ENCODE results near the gene MAPK8IP3.
A peak's percentile ranks its signal among the peaks of the same experiment; 100 is the strongest.
"Not testable (repeated sequence)": the region's sequence is repeated elsewhere in the genome, so short reads cannot be mapped to it uniquely, and the experiment has no call there.

Gene MAPK8IP3

DNA sequence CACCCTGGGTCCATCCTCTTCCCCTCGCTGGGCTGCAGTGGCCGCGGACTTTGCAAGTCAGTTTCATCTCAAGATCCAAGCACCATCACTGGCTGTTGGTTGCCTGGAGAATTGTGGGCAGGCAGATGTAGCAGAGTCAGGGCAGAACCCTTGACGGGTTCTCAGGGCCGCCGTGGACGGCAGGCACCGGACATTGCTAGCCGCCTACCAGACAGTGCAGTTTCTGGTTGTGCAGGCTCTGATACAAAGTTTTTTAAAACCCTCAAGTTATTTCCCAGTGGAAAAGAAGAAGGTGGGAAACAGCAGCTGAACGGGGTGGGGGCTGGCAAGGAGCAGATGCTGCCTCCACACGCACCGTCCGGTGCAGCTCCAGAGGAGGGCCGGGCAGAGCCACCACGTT is 3.4 kb downstream of the MAPK8IP3 start:
- no peak for DNase-seq (ENCODE audit: low read depth)

- DNase-seq (ENCODE audit: low read depth): no peak
Observed at GRCh38 chr16:1710811-1711507, 5.0 kb downstream of the MAPK8IP3 start.

- no peak for DNase-seq (ENCODE audit: low read depth)
Observed at GRCh38 chr16:1712791-1713261, 6.8 kb downstream of the MAPK8IP3 start.

DNA sequence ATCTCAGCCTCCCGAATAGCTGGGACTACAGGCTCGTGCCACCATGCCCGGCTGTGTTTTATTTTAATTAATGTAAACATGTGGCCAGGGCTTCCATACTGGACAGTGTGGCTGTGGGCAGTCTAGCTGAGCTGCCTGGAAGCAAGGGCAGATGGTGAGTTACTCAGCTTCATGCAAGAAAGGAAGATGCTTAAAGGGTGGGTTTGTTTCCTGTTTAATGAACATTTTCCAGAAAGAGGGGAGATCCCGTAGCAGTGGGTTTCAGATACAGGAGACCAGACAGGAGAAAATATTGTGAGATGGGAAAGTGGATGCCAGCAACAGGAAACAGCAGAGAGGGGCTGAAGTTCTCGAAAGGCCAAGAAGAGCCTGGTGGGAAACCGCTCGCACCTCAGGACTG is 7.3 kb downstream of the MAPK8IP3 start:
- no peak for DNase-seq (ENCODE audit: low read depth)

DNA sequence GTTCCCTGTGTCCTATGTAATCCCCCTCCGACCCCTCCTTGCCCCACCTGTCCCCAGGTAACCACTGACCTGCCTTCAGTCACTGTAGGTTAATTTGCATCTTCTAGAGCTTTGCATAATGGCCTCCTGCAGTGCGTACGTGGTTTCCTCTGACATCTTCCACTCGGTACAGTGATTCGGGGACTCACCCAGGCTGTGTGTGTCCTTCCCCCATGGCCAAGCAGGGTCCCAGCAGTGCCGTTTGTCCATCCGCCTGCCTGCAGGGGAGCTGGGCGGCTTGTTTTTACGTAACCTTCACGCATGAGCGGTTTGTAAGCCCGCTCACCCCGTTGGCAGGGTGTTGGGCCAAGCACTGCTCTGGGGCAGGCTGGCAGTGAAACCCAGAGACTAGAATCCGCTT is 7.9 kb downstream of the MAPK8IP3 start:
- DNase-seq (ENCODE audit: low read depth): no peak

DNA sequence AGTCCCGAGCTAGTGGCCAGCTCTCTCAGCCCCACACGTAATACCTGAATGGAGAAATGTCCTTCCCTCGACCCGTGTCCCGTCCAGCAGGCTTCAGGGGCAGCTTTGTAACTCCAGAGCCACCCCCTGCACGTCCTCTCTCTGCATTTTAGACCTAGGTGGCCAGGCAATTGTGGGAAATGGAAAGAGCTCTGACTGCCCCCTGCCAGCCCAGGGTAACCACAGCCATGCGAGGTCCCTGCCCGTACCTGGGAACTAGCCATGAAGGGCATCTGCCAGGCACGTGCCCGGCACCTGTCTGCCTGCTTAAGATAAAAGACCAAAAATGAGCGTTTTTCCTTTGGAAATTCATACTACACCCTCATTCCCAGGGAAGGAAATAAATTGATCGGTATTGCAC is 9.2 kb downstream of the MAPK8IP3 start:
- DNase-seq (ENCODE audit: low read depth): no peak

GRCh38 chr16:1718236-1718635 is 12.2 kb downstream of the MAPK8IP3 start:
- DNase-seq (ENCODE audit: low read depth): not testable (repeated sequence)

- DNase-seq (ENCODE audit: low read depth): not testable (repeated sequence)
Observed at GRCh38 chr16:1719559-1720229, 13.7 kb downstream of the MAPK8IP3 start.

DNA sequence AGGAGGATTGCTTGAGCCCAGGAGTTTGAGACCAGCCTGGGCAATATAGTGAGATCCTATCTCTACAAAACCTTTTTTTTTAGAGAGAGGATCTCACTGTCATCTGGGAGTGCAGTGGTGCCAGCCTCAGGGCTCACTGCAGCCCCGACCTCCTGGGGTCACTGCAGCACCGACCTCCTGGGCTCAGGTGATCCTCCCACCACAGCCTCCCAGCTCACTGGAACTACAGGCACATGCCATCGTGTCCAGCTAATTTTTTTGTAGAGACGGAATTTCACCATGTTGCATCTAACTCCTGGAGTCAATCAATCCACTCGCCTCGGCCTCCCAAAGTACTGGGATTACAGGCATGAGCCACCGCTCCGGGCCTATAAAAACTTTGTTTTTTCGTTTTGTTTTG is 15.4 kb downstream of the MAPK8IP3 start:
- DNase-seq (ENCODE audit: low read depth): no peak

DNA sequence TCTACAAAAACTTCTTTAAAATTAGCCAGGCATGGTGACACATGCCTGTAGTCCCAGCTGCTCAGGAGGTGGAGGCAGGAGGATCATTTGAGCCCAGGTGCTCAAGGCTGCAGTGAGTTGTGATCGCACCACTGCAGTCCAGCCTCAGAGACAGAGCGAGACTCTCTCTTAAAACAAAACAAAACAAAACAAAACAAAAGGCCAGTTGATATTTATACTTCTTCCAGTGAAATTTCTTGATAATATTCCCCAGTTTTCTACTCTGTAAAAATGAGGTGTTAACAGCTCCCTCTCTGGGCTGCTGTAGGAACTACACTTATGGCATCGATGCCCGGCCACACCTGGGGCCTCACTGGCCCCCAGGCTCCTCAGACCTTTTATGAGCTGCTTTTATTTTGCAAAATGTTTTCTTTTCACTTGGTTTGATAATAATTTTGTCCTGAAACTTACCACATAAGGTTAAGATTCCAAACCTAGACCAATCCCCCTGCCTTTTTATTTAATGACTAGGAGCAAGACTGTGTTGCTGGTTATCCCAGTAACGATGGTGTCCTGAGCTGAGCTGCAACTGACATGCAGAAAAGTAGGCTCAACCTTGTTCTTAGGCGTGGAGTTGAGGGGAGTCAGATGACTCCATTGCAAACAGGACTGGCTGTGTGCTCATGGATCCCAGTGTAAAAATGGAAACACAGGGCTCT is 17.6 kb downstream of the MAPK8IP3 start:
- peak; percentile 24 for DNase-seq (ENCODE audit: low read depth)

- DNase-seq (ENCODE audit: low read depth): no peak
Observed at GRCh38 chr16:1724491-1724890, 18.5 kb downstream of the MAPK8IP3 start.

- DNase-seq (ENCODE audit: low read depth): no peak
Observed at GRCh38 chr16:1726661-1727502, 20.9 kb downstream of the MAPK8IP3 start.

DNA sequence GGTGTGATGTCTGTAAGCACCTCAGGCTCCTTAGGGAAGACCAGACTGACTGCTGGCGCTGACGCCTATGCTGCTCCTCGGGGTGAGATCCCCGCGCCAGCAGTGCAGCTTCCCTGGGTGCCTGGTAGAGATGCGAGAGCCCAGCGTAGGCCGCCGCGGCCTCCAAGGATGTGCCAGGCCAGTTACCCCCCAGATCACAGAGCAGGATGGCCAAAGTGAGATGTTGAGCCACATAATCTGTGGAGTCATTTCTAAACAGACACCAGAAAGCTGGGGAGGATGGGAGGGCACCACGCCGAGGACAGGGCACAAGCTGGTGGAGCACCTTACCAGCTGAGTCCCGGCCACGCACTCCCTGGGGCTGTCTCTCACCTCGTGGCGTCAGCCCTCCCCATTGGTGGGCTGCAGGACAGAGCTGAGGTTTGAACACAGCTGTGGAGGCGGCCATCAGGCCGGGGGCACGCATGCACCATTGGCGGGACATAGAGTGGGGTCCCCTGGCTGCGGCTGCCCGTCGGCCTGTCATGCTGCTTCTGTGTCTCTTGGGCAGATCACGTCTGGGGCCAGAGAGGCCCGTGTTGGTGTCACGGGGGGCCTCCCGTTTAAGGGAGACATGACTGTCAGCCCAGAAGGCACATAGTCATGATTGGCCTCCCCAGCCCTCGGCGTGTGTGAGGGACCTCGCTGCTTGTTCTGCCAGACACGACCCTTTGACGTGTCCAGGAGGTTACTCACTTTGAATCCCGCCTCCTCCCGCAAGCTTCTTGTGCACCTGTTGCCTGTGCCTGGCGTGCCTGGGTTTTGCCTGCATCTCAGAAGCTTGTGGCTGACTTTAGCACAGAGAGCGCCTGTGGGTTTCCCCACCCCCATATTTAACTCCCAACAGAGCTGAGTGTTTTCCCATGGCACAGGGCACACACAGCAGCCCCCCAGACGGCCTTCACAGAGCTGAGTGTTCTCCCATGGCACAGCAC is 21.9 kb downstream of the MAPK8IP3 start:
- DNase-seq (ENCODE audit: low read depth): no peak

- no peak for DNase-seq (ENCODE audit: low read depth)
Observed at GRCh38 chr16:1729026-1729425, 23.0 kb downstream of the MAPK8IP3 start.

DNA sequence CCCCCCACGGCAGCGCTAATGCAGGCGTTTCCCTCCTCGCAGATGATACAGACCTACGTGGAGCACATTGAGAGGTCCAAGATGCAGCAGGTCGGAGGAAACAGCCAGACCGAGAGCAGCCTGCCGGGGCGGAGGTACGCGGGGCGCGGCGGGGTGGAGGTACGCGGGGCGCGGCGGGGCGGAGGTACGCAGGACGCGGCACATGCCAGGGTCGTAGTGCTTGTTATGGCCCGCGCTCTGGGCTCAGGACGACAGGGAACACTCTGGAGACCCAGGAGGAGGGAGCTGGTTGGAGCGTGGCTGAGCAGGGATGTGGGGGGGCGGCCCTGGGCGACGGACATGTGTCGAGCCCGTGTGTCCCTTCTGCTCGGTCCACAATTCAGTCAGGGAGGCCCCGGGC is 23.4 kb downstream of the MAPK8IP3 start:
- DNase-seq (ENCODE audit: low read depth): no peak

GRCh38 chr16:1731073-1731472 is 25.1 kb downstream of the MAPK8IP3 start:
- no peak for DNase-seq (ENCODE audit: low read depth)

GRCh38 chr16:1731603-1732002 is 25.6 kb downstream of the MAPK8IP3 start:
- DNase-seq (ENCODE audit: low read depth): no peak

GRCh38 chr16:1732071-1732470 is 26.1 kb downstream of the MAPK8IP3 start:
- DNase-seq (ENCODE audit: low read depth): no peak

- DNase-seq (ENCODE audit: low read depth): not testable (repeated sequence)
Observed at GRCh38 chr16:1732551-1732987, 26.6 kb downstream of the MAPK8IP3 start.

GRCh38 chr16:1734123-1734522 is 28.1 kb downstream of the MAPK8IP3 start:
- DNase-seq (ENCODE audit: low read depth): no peak

- no peak for DNase-seq (ENCODE audit: low read depth)
Observed at GRCh38 chr16:1734816-1735215, 28.8 kb downstream of the MAPK8IP3 start.
